COLO668 (cell line): ENCODE measurements around the gene GPR148.

Source experiments
- DNase-seq: peaks from one replicate; lab custom pipeline; 2025; ENCODE audit not compliant: unreplicated experiment; lab: John Stamatoyannopoulos, UW

GPR148 gene

DNA sequence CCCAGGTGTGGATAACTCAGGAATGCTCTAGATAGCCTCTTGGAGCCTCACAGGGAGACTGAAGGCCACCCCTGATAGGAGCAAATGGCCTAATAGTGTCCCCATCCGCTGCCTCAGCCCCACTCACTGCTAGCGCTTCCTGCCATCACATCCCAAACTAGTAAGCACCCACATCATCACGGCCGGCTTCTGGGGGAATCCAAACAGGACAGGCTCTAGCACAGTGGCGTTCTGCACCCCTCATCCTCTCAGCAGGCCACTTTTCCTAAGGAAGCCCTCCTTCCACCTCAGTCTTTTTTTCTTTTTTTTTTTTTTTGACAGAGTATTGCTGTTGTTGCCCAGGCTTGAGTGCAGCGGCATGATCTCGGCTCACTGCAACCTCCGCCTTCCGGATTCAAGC is 20.2 kb downstream of the GPR148 start:
- DNase-seq = no peak

DNA sequence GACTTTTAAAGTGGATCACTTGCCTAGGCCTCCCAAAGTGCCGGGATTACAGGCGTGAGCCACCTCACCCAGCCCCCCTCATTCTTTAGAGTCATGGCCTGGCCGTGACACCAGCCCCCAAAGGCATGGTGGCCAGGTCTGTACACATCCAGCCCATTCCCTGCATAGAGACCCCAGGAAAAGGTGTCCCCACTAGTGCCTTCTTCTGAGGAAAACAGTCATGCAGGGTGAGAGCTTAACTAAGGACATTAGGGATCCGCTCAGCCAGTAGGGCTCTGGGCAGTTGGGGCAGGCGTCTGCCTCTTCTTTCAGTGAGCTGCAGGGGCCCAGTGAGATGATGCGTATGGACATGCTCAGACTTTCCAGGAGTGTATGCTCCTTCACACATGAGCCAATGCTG is 20.8 kb downstream of the GPR148 start:
- no peak for DNase-seq

DNA sequence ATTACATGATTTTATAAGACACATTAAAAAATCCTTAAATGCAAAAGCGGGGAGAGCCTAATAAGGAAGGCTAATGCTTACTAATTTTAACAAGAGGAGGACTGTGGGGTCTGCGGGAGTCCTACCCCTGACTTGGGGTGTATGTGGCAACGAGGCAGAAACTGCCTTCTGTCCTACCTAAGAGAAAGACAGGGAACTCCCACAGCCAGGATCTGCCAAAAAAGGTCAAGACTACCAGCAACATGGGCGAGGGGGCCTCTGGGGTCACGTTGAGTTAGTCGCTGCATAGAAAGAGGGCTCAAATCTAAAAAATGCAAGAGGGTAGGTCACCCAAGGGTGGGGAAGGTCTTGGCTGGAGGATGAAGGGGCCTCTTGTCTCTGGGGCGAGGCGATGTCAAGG is 25.9 kb downstream of the GPR148 start:
- DNase-seq = no peak

DNA sequence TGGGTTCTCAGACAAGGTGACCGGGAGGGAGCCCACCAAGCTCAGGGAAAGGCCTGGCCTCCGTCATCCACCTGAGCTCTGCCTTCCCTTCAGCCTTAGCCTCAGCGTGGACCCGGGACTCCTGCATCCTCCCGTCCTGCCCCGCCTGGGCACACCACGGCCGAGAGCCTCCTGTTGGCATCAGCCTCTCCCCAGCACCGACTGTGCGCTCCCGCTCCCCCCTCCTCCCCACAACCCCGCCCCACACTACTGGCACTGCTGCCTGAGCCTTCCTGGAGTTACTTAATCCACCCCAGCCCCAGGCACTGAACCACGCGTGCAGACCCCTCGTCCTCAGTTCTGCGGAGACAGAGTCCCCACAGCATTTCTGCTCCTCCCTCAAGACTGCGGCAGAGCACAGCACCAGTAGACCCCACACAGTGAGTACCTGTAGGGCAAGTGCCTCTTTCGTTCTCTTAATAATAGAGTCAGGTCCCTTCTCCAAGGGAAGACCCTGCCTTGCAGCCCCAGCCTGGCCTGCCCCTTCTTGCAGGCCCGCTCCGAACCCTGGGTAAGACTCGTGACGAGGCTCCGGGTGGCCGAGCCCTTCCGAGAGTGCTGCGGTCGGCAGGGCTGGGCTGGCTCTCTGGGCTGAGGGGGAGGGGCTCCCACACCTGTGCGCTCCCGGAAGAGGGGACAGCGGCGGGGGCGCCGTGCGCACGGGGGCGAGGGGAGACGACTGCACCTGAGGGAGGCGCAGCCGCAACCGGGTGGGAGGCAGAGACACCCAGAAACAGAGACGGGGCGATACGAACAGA is 26.6 kb downstream of the GPR148 start, which contains the start of gene AMER3:
Gene AMER3, plus strand, starts transcription at position 285 of the 797 bp plus-strand sequence. CDS start 6,533 bp downstream, outside the sequence.
- peak; percentile 81 for DNase-seq

DNA sequence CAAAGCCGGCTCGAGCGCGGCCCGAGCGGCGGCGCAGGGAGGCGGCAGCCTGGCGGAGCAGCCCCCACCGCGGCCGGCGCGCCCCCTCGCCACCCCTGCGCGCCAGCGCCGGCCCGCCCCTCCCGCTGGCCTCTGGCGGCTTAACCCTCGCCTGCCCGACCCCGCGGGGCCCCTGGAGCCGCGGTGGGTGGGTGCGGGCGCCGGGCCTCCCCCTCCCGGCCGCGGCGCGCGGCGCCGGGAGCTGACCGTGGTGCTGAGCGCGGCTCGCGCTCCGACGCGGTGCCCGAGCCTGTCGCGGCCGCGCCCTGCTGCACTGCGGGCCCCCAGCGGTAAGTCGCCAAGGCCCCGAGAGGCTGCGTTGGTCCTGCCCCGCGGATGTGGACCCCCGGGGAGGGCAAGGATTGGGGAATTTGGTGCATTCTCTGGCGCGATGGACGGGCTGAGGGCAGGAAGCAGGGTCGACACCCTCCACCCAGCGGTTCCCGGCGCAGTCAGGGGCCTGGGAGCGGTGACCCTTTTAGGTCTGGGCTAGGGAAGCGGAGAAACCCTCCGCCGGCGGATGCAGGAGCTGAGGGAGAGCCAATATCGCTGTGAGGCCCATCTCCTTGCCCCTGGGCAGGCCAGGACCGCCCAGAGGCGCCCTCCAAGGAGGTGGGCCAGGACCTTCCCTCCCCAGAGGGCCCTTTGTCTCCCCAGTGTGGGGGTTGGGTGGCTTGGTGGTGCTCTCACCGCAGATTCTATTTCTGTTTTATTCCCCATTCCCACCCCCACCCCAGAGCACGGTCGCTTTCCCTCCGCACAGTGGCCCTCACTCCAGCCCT is 27.4 kb downstream of the GPR148 start:
- peak; percentile 73 for DNase-seq

DNA sequence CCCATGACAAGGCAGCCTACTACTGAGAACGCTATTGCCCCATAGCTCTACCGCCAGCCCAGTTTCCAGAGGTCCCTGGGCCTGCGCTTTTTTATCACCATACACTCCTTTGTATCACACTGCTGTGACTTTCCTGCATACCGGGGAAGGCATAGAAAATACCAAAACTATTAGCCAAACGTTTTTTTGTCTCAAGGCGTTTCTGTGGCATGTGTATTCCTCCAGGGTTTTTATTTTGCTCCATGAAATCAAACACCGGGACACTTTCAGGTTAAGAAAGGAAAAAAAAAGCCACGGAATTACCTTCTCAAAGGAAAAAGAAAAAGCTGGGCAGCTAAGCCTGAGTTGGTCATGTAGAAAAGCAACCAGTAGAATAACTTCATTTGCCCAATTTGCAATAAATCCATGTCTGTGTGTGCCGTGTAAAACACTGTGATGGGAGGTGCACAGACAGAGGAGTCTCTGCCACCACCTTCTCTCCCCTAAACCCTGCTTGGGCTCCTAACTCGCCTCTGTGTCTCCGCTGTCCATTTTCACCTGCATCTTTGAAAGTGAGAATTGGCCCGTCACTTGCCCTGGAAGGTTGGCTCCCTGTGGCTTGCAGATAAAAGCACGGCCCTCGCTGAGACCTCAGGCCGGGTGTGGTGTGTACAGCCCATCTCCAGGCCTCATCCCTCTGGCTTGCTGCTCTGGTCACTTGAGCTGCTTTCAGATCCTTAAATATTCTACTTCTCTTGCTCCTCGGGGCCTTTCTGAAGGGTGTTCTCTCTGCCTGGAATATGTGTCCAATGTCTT is 28.2 kb downstream of the GPR148 start:
- DNase-seq = no peak

DNA sequence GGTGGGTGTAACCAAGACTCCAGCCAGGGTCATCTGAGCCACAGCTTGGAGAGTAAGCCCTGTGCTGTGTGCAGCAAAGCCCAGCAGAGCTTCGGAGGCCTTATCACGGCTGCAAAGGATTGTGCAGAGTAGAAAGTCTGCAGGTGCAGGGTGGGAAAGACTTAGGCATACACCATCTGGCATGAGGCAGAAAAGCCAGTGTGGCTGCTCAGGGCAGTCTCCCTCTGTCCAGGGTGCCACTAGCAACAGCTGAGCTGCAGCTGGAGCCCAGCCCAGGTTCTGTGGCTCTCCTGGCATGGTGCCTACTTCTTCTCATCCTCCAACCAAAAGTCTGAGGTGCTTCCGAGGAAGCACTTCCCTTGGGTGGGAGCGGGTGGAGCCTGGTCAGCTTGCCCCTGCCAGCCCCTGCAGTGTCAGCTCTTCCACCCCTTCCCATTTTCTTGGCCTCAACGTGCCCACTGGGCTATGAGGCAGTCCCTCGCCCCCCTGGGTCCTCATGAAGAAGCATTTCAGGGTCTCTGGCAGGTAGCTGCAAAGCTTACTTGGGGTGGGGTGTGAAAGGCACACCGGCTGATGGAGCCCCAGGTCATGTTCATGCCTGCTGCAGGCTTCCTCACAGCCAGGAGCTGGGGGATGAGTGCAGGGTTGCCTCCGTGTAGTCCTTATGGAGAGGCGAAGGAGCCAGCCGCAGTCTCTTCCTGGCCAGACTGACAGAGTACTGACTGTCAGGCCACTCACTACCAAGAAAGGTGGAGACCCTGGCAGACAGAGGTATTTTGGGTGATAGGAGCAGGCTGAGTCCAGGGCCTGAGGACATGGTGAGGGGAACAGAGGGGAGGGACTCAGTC is 31.3 kb downstream of the GPR148 start:
- DNase-seq = peak; percentile 70

- no peak for DNase-seq
These were observed 32.2 kb downstream of the GPR148 start for GRCh38 chr2:130760754-130761751.

- DNase-seq = no peak
These were observed 33.4 kb downstream of the GPR148 start for GRCh38 chr2:130762031-130762909.

- no peak for DNase-seq
These were observed 34.1 kb downstream of the GPR148 start for GRCh38 chr2:130762910-130763385.

DNA sequence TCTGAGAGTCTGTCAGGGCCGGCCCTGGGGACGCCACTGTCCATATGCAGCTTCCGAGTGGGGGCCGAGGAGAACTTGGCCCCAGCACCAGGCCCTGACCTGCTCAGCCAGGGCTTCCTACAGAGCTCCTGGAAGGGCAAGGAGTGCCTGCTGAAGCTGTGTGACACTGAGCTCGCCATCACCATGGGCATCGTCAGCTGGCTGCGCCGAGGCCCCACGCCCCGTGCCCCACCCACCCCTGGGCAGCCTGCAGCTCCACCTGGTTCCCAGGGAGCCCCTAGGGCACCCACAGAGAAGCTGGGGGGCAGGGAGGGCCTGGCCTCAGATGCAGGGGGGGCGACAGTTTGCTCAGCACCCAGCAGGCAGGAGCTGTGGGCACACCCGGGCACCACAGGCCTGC is 34.5 kb downstream of the GPR148 start:
- no peak for DNase-seq

DNA sequence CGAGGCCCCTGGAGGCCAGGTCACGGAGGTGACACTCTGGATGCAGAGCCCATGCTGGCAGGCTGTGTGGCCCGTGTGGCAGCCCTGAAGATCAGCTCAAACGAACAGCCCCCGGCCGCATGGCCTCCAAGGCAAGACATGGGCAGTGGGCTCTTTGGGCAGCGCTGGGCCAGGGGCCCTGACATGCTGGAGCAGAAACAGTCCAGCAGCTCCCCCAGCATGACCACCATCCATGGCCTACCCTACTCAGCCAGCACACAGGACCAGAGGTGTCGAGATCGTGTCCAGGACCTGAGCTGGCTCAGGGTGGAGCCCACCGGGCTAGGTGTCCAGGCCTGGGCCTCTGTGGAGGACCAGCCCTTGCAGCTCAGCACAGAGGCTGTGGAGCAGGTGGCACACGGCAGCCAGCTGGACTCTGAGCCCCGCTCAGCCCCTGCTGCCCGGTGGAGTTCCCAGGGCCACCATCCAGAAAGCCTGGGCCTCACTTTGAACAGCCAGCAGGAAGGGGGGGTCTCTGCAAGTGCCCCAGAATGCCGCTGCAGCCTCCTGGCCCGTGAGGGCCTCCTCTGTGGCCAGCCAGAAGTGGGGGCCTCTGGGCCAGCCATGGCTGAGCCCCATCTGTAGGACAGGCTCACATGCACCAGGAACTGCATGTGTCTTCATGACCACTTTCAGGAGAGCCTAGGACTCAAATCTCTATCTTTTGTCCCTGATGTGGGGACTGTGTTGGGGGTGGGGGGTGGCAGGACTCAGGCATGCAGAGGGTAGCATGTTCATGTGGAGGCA is 35.4 kb downstream of the GPR148 start:
- no peak for DNase-seq

DNA sequence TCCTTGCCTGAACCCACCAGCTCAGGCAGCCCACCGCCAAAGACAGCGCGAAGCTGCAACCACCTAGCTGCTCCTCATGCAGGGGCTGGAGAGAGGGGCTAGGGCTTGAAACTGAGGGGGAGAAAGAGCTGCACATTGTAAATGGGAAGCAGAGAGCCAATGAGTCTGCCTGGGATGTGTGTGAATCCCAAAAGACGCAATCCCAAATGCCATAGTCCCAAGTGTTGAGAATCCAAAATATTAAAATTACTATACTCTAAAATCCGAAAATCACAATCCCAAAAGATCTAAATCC is 35.9 kb downstream of the GPR148 start:
- DNase-seq = no peak

DNA sequence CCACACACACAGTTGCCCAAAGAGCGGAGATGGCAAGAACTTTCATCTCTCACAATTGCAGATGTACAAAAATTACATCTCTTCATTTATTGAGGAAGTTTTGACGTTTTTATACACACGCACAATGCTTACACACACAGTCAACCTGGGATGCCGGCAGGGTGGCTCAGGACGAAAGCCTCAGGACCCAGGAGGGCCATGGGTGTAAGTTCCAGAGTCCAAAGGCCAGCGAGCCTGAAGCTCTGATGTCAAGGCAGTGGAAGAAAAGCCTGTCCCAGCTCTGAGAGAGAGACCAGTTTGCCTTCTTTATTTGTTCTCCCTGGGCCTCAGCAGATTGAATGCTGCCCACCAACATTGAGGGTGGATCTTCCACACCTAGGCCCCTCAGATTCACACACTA is 36.6 kb downstream of the GPR148 start:
- DNase-seq = no peak

DNA sequence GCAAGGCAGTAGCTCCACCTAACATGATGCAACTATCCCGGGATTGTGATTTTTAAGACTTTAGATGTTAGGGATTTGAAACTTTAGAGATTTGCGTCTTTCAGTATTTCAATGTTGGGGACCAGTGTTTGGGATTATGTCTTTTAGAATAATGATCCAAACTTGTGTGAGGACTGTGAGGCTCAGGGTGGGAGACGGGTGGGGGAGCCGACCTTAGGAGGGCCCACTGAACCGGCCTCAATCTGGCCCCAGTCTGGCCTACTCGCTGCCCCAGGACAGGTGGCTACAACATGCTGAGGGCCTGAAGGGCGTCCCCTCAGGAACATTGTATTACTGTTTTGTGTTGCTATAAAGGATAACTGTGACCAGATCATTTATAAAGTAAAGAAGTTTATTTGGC is 37.2 kb downstream of the GPR148 start:
- DNase-seq = no peak

DNA sequence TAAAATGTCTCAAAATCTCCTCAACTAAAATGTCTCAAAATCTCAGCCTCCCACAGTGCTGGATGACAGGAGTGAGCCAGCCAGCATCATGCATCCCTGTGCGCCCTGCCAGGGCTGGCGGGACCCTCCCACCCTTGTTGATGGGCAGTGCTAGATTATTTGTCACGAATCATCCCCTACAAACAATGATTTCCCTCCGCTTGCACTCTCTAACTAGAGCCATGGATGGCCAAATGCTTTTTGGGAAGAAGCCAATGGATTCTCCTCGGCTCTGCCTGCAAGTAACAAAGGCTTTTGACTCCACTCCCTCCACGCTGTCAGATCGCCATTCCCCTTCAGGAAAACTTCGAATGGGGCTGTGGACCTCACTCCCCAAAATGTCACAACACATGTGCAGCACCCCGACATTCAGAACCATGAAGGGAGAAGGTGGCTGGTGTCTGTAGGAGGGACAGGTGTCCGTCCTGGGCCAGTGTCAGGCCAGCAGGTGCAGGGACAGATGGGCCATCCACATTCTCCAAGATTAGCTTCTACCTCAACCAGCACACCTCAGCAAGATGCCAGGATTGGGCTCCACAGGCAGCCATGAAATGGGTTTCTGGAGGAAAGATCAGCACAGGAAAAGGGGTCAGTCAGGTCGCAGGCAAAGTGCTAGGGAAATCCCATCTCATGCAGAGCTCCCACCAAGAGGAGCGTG is 38.0 kb downstream of the GPR148 start:
- no peak for DNase-seq

- no peak for DNase-seq
These were observed 38.5 kb downstream of the GPR148 start for GRCh38 chr2:130767408-130767775.
